Measurements from ENCODE around the gene FASTKD3.

The FASTKD3 gene

GRCh38 chr5:7848296-7848695, 20.5 kb downstream of the FASTKD3 start:
- peak; percentile 38 for DNase-seq

- DNase-seq: no peak
Measured at GRCh38 chr5:7846327-7846726, 22.5 kb downstream of the FASTKD3 start.

DNA sequence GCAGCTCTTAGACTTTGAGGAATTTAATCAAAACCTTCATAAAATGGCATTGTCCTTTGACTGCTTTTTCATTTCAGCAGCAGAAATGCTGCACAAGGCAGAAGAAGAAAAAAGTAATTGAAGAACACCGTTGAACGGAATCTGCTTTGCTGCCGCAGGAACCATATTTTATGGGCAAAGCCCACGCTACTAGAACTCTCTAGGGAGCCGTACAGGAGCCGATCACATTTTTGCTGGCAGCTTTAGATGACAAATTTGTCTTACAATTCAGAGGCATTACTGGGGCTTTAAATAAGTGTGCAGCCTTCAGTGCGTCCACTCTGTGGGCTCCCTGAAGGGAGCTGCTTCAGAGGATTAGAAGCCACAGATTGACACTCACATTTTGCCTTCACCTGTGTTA, 23.3 kb downstream of the FASTKD3 start:
- DNase-seq: no peak

GRCh38 chr5:7844901-7845300, 23.9 kb downstream of the FASTKD3 start:
- no peak for DNase-seq

GRCh38 chr5:7842531-7842930, 26.3 kb downstream of the FASTKD3 start:
- no peak for DNase-seq

GRCh38 chr5:7837403-7837802, 31.4 kb downstream of the FASTKD3 start:
- DNase-seq: no peak

DNA sequence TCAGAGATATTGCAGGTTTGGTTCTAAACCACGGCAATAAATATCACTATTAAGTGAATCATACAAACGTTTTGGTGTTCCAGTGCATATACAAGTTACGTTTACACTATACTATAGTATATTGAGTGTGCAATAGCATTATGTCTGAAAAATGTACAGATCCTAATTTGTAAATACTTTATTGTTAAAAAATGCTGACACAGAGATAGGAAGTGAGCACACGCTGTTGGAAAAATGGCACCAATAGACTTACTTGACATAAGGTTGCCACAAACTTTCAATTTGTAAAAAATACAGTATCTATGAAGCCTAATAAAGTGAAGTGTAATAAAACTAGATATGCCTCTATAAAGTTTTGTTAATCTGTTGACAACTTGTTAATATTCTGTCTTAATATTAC, 33.8 kb downstream of the FASTKD3 start:
- DNase-seq: no peak

DNA sequence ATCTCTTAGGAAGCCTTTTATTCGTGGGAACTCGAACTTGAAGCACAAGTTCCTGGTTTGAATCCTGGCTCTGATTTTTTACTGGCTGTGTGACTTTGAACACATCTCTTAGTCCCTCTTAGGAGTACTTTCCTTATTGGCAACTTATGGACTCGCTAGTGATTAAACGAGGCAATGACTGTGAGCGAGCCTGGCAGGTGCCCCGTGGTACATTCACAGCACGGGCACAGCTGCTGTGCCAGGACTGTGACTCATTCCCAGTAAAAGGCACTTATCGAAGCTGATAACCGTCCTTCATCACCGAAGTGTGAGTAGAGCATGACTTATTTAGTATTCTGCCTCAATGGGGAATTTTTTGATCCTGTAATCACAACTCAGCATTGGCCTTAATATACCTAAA, 40.6 kb downstream of the FASTKD3 start:
- DNase-seq: no peak

GRCh38 chr5:7827610-7828009, 41.2 kb downstream of the FASTKD3 start:
- no peak for DNase-seq

GRCh38 chr5:7825630-7826029, 43.2 kb downstream of the FASTKD3 start:
- DNase-seq: no peak

DNA sequence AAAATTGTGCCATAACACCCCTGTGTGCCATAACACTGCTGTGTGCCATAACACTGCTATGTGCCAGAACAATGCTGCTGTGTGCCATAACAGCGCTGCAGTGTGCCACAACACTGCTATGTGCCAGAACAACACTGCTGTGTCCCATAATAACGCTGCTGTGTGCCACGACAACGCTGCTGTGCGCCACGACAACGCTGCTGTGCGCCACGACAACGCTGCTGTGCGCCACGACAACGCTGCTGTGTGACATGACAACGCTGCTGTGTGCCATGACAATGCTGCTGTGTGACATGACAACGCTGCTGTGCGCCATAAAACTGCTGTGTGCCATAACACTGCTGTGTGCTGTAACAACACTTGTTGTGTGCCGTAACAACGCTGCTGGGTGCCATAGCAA, 43.8 kb downstream of the FASTKD3 start:
- no peak for DNase-seq

DNA sequence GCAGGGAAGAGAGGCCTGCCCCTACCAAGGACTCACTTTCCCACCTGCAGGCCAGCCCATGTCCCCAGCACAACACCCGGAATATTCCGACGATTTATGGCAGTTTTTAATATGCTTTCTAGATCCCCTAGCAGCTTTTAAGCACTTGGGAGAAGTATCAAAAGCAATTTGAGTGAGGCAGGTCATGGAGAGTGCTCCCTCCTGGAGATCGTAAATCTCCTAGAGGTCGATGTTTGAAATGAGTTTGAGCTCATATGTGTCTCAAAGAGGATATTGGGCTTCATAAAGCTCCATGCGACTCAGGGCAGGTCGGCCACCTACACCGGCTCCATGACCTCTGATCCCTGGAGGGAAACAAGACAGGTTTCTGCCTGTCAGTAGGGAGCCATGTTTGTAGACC, 45.2 kb downstream of the FASTKD3 start:
- DNase-seq: no peak

DNA sequence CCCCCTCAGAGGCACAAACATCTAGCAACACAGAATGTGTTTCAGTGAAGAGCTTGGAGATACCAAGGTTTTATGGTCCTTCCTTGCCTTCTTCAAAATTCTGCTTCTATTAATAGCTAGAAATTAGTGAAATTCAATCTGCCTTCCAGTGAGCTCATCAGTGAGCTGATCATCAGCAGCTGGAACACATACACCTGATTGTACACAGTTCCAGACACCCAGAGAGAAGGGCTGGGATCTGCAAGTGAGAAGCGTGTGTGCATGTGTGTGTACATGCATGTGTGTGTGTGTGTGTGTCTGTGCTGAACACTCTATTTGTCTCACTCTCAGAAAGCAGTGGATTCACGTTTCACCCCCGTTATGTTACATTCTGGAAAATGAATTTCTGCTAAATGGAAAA, 46.4 kb downstream of the FASTKD3 start:
- no peak for DNase-seq

DNA sequence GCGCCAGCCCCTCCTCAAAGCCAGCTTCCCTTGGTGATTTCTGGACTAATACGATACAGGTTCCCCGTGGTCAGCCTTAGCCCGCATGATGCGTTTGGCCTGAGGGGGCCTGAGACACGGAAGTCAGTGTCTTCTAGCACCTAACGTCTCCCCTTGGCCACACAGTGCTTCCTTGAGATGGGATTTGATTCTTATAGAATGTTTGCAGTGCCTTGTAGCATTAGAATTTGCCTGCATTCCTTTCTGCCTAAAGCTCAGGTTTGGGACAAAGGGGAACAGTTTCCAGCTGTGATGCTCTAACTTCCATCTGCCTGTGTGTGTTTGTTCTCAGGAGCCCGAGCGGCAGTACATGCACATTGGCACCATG, 52.3 kb downstream of the FASTKD3 start:
- no peak for DNase-seq

DNA sequence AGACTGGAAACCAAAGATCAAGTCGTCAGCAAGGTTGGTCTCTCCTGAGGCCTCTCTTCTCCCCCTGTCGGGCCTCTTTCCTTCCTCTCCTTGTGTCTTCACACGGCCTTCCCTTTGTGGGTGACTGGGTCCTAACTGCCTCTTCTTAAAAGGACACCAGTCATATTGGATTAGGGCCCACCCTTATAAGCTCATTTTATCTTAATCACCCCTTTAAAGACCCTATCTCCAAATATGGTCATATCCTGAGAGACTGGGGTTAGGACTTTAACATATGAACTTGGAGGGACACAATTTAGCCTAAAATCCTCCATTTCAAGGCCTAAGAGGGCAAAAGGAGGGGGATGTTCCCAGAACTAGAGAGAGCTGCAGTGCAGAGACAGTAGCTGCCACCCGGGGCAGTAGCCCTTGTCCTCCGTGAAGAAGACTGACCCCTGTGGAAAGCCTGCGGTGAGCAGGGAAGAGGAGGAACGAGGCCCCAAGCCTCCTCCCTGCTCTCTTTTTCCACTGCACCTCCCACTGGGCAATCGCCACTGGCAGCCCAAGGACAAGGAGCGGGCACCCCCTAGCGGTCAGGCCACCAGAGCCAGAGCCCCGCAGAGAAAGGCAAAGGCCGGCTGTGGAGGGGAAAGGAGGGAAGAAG, 52.8 kb downstream of the FASTKD3 start:
- peak; percentile 59 for DNase-seq

GRCh38 chr5:7814816-7815215, 54.0 kb downstream of the FASTKD3 start:
- DNase-seq: no peak

GRCh38 chr5:7813576-7813975, 55.3 kb downstream of the FASTKD3 start:
- no peak for DNase-seq

DNA sequence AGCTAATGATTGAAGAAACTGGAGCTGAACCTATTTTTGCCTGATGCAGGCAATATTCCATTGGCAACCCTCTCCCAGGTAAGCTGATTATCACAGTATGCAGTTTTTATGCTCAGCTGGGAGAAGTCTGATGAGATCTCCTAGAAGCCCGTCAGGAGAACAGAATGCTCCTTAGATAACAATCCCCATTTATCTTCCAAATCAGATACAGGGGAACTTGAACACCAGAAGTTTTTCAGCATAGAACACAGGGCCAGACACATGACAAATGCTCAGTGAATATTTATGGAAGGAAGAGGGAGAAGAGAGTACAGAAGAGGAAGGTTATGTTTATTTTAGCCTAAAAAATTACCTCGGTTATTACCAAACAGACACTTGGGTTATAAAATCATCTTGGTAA, 55.8 kb downstream of the FASTKD3 start:
- DNase-seq: no peak

GRCh38 chr5:7811715-7812114, 57.1 kb downstream of the FASTKD3 start:
- DNase-seq: no peak

All from fibroblast of skin of back (primary cell).